ENCODE results near the gene NYAP2. TPM values are rescaled to one million over a fixed set of nuclear protein-coding genes. Genes with fewer than 3 reads are reported as not detected.

NYAP2 gene
- total RNA-seq (ENCODE audit: unreplicated experiment), result not detected
- long read RNA-seq, result 0 reads

GRCh38 chr2:225399504-225399903 is at the start of gene NYAP2:
Gene NYAP2, plus strand, starts transcription at chr2:225399710. Its CDS starts 9,171 bp downstream, at chr2:225408881.
- Mint-ChIP-seq H3K27ac (ENCODE audit: unreplicated experiment) (no peak within 1 kb of the TSS), H3K36me3 (ENCODE audit: low read depth, unreplicated experiment) (no peaks in the 10 kb centered on the region), H3K4me3 (ENCODE audit: unreplicated experiment) (no peak within 1 kb of the TSS), H3K9me3 (ENCODE audit: unreplicated experiment) (no peaks in the 10 kb centered on the region), H3K4me1 (ENCODE audit: unreplicated experiment) (no peaks in the 10 kb centered on the region), H3K27me3 (ENCODE audit: unreplicated experiment) (peaks cover 3% of the 10 kb centered on the region)
- TF ChIP-seq CTCF (IDR thresholded peaks at IDR 0.05; ENCODE audit: unreplicated experiment), result no peak
- no peak for DNase-seq (ENCODE audit: low spot score)

GRCh38 chr2:225353579-225354085 is 45.9 kb upstream of the NYAP2 start:
- TF ChIP-seq CTCF (IDR thresholded peaks at IDR 0.05; ENCODE audit: unreplicated experiment), result no peak
- Mint-ChIP-seq H3K4me1 (ENCODE audit: unreplicated experiment) (peaks cover 20% of the 10 kb centered on the region), H3K36me3 (ENCODE audit: low read depth, unreplicated experiment) (no peaks in the 10 kb centered on the region), H3K27me3 (ENCODE audit: unreplicated experiment) (no peaks in the 10 kb centered on the region), H3K4me3 (ENCODE audit: unreplicated experiment) (no peak overlapping the region), H3K9me3 (ENCODE audit: unreplicated experiment) (no peaks in the 10 kb centered on the region), H3K27ac (ENCODE audit: unreplicated experiment) (peak overlapping the region; percentile 43)
- DNase-seq (ENCODE audit: low spot score), result no peak

DNA sequence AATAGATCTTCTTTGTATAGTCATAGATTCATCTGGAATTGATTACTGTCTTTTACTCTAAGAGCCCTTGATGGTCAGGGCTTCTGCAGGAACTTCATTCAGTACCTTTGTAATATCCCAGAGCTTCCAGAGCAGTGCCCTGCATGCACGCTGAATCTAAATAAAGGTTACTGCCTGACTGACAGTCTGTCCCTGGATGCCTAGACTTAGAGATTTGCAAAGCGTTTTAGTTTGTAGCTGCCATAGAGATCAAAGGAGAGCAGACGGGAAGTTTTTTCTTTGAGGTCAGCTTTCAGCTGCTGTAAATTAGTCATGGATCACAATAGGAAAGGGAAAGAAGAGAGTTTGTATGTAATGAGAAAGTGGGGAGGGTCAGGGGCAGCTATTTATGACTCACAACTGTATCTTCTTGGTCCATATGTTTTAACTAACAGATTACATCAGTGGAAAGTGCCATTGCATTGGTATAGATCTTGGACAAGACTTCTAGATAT is 45.2 kb upstream of the NYAP2 start:
- H3K4me1 Mint-ChIP-seq (ENCODE audit: unreplicated experiment), result peaks cover 20% of the 10 kb centered on the region
- no peaks in the 10 kb centered on the region for H3K36me3 Mint-ChIP-seq (ENCODE audit: low read depth, unreplicated experiment)
- H3K27me3 Mint-ChIP-seq (ENCODE audit: unreplicated experiment), result no peaks in the 10 kb centered on the region
- TF ChIP-seq CTCF (IDR thresholded peaks at IDR 0.05; ENCODE audit: unreplicated experiment), result no peak
- no peak overlapping the region for H3K4me3 Mint-ChIP-seq (ENCODE audit: unreplicated experiment)
- peak overlapping the region; percentile 43 for H3K27ac Mint-ChIP-seq (ENCODE audit: unreplicated experiment)
- H3K9me3 Mint-ChIP-seq (ENCODE audit: unreplicated experiment), result no peaks in the 10 kb centered on the region
- DNase-seq (ENCODE audit: low spot score), result peak; percentile 4

GRCh38 chr2:225355788-225356187 is 43.7 kb upstream of the NYAP2 start:
- H3K27me3 Mint-ChIP-seq (ENCODE audit: unreplicated experiment), result no peaks in the 10 kb centered on the region
- no peak overlapping the region for H3K4me3 Mint-ChIP-seq (ENCODE audit: unreplicated experiment)
- no peak for DNase-seq (ENCODE audit: low spot score)
- peaks cover 20% of the 10 kb centered on the region for H3K4me1 Mint-ChIP-seq (ENCODE audit: unreplicated experiment)
- no peak overlapping the region for H3K27ac Mint-ChIP-seq (ENCODE audit: unreplicated experiment)
- no peaks in the 10 kb centered on the region for H3K9me3 Mint-ChIP-seq (ENCODE audit: unreplicated experiment)
- no peak for TF ChIP-seq CTCF (IDR thresholded peaks at IDR 0.05; ENCODE audit: unreplicated experiment)
- no peaks in the 10 kb centered on the region for H3K36me3 Mint-ChIP-seq (ENCODE audit: low read depth, unreplicated experiment)

DNA sequence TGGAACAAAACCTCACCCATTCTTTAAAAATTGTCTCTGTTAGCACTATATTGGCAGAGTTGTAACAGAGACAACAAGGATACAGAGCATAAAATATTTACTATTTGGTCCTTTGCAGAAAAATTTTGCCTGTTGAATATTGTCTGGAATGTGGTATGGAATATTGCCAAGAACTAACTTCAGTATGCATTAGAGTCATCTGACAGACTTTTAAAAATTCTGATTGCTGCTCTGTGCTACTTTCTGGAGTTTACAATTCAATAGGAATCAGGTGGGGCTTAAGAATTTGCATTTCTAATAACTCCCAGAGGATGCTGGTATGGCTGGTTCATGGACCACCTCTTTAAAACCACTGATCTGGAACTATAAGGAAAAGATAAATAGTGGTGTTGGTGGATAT is 32.8 kb upstream of the NYAP2 start:
- Mint-ChIP-seq H3K9me3 (ENCODE audit: unreplicated experiment) (no peaks in the 10 kb centered on the region), H3K36me3 (ENCODE audit: low read depth, unreplicated experiment) (no peaks in the 10 kb centered on the region), H3K4me1 (ENCODE audit: unreplicated experiment) (peaks cover 29% of the 10 kb centered on the region), H3K4me3 (ENCODE audit: unreplicated experiment) (no peak overlapping the region), H3K27me3 (ENCODE audit: unreplicated experiment) (no peaks in the 10 kb centered on the region), H3K27ac (ENCODE audit: unreplicated experiment) (no peak overlapping the region)
- TF ChIP-seq CTCF (IDR thresholded peaks at IDR 0.05; ENCODE audit: unreplicated experiment), result no peak
- no peak for DNase-seq (ENCODE audit: low spot score)

All from endothelial cell (in vitro differentiated cells).